OCI-LY1 (cell line): ENCODE results near the gene PDE4D.

Source experiments
- CTCF ChIP-seq: fragments of 200-600 bp; sonication (generic), shearing (Covaris generic); IDR thresholded peaks from 2 replicates; pipeline ENCODE4 v1.5.1; 2017; ENCODE audit warnings: mild to moderate bottlenecking, antibody characterized with exemption, low read length, moderate library complexity, mixed read lengths
- EZH2 ChIP-seq: fragments of 200-600 bp; sonication (generic), shearing (Covaris generic); IDR thresholded peaks from 2 replicates; pipeline ENCODE4 v1.8.0; 2017; ENCODE audit warnings: borderline replicate concordance, mixed run types, mild to moderate bottlenecking, antibody characterized with exemption, low read length, moderate library complexity, mixed read lengths

DNA sequence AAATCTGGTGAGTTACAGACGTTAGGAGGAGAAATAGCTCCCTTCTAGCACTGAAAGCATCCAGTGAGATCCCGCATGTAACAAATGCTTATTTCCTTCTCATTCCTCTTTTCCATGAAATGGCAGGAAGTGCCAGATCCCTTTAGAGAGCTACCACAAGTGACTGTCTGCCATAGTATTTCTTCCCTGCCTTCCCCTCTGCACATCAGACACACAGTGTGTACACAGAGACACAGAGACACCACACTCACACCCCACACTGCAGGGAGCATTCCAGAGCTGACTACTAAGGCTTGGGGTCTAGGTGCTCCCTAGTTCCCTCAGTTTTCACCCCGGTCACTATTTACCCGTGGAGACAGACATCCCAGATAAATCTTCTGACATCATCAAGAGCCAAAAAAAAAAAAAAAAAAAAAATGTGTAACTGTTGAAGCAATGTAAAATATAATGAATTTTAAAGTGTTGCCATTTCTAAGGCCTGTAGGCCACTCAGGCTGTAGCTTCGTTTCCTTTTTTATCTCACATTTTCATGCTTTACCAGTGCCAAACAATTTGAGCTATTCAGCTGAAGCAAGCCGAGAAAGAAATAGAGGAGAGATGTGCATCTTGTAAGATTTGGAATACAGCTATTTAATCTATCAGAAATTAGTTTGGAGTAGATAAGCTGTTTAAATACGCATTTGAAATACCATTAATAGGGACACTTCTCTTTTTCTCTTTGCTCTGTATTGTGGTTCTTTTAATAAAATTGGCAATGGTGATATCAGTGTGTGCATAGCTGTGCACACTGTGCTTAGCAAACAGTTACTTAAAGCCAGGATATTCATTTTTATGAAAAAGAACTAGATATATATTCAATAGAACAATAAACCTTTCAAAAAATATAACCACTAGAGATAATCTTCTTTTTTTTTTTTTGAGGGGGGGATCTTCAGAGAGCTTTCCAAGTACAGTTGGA, 405.5 kb downstream of the PDE4D start:
- TF ChIP-seq EZH2: no peak
- TF ChIP-seq CTCF: no peak
